SKM-1 treated with dmso at 0.1 percent for 144 hours (cell line): ENCODE data around the gene ANO1.

Experiments
- DNase-seq: peaks from one replicate; lab custom pipeline; 2025; ENCODE audit not compliant: unreplicated experiment; lab: John Stamatoyannopoulos, UW

ANO1 gene

GRCh38 chr11:70072461-70072860 lies 5.7 kb upstream of the ANO1 start:
- DNase-seq, result no peak

- DNase-seq, result no peak
Observed at GRCh38 chr11:70072861-70073755, 5.0 kb upstream of the ANO1 start.

GRCh38 chr11:70073871-70074371 lies 4.2 kb upstream of the ANO1 start:
- DNase-seq, result no peak

- no peak for DNase-seq
Observed at GRCh38 chr11:70074746-70075145, 3.4 kb upstream of the ANO1 start.

- no peak for DNase-seq
Observed at GRCh38 chr11:70075836-70076235, 2.3 kb upstream of the ANO1 start.

GRCh38 chr11:70076461-70076931 lies 1.6 kb upstream of the ANO1 start:
- no peak for DNase-seq

- DNase-seq, result no peak
Observed at GRCh38 chr11:70077411-70078094, 564 bp upstream of the ANO1 start.

GRCh38 chr11:70078781-70079616 lies 882 bp downstream of the ANO1 start:
- no peak for DNase-seq

- DNase-seq, result no peak
Observed at GRCh38 chr11:70079691-70080090, 1.6 kb downstream of the ANO1 start.

- DNase-seq, result no peak
Observed at GRCh38 chr11:70080763-70081162, 2.6 kb downstream of the ANO1 start.

GRCh38 chr11:70082829-70083228 lies 4.7 kb downstream of the ANO1 start:
- no peak for DNase-seq

- no peak for DNase-seq
Observed at GRCh38 chr11:70084046-70084984, 6.2 kb downstream of the ANO1 start.

GRCh38 chr11:70085815-70086769 lies 8.0 kb downstream of the ANO1 start:
- DNase-seq, result no peak

GRCh38 chr11:70087446-70088167 lies 9.5 kb downstream of the ANO1 start:
- DNase-seq, result no peak

- no peak for DNase-seq
Observed at GRCh38 chr11:70088735-70089250, 10.7 kb downstream of the ANO1 start.

- no peak for DNase-seq
Observed at GRCh38 chr11:70089631-70090030, 11.5 kb downstream of the ANO1 start.

GRCh38 chr11:70090961-70091381 lies 12.9 kb downstream of the ANO1 start:
- no peak for DNase-seq

- no peak for DNase-seq
Observed at GRCh38 chr11:70091638-70092037, 13.5 kb downstream of the ANO1 start.
